Stimulated activated CD4-positive, alpha-beta T cell treated with anti-CD3 and anti-CD28 coated beads, Interleukin-12 subunit alpha, Interleukin-12 subunit beta, amount 100 ng/mL, for 48 hours (primary cell): Measurements from ENCODE around the gene FCGBP.
"Not testable (repeated sequence)": the region's sequence is repeated elsewhere in the genome, so short reads cannot be mapped to it uniquely, and the experiment has no call there.

Experiments used
- DNase-seq, 3 donors: peaks; one replicate each; pipeline ENCODE4 v3.0.0-alpha.2; 2020; ENCODE audit warnings: low read depth in 2 of 3, low spot score in 1 of 3

FCGBP gene

GRCh38 chr19:39919976-39920375, 14.5 kb downstream of the FCGBP start:
- DNase-seq = no peak

GRCh38 chr19:39918183-39918651, 16.2 kb downstream of the FCGBP start:
- DNase-seq = no peak

DNA sequence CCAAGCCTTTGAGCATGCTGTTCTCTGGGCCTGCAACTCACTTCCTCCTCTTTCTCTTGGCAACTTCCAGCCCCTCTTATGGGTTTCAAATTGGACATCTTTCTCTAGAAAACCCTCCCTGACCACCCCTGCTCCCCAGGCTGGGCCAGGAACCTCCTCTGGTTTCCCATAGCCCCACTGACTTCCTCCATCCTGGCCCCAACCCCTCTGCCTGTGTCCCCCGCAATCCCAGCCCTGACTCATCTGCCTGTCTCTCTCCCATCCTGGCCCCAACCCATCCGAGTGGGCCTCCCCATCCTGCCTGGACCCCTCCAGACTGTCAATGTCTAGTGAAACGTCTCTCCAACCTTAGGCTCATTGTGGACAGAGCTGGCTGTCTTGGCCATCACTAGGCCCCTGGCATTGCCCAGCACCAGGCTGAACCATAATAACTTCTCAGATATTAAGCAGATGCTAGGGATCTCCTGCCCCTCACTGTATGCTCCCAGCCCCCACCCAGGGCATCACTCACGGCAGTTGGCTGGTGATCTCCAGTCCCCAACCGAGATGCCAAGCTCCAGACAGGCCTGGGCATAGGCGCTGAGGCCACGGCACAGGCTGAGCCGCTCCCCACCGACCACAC, 16.8 kb downstream of the FCGBP start:
- DNase-seq = no peak

DNA sequence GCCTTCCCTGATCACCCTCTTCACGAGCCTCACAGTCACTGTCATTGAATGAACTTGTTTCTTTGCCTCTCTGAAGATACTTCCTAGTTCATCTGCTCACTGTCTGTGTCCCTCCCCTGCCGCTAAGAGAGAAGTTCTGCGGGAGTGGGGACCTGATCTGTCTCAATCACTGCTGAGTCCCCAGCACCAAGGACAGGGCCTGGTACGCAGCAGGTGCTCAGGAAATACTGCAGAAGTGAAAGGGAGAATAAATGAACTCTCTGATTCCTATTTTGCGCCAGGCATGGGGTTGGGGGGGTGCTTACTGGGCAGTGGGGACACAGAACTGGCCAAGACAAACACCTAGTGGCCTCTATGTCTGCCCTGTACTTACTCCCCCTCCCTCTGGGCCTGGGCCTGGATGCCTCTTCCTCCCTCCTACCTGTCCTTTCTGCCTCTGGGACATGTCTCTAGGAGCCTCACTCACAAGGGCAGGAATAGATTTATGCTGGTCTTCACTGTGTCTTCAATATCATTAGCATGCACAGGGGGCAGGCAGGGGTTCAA, 17.5 kb downstream of the FCGBP start:
- DNase-seq = no peak

- DNase-seq = no peak
Observed at GRCh38 chr19:39916236-39916635, 18.2 kb downstream of the FCGBP start.

DNA sequence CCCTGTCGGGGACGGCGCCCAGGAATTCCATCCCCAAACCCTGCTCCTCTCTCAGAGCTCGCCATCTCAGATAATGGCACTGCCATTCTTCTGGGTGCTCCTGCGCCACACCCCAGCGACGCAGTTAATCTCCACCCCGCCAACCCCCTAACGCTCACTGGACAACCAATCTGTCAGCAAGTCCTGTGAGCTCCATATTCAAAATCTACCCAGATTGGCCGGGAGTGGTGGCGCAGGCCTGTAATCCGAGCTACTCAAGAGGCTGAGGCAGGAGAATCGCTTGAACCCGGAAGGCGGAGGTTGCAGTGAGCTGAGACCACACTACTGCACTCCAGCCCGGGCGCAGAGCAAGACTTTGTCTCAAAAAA, 18.6 kb downstream of the FCGBP start:
- no peak for DNase-seq

DNA sequence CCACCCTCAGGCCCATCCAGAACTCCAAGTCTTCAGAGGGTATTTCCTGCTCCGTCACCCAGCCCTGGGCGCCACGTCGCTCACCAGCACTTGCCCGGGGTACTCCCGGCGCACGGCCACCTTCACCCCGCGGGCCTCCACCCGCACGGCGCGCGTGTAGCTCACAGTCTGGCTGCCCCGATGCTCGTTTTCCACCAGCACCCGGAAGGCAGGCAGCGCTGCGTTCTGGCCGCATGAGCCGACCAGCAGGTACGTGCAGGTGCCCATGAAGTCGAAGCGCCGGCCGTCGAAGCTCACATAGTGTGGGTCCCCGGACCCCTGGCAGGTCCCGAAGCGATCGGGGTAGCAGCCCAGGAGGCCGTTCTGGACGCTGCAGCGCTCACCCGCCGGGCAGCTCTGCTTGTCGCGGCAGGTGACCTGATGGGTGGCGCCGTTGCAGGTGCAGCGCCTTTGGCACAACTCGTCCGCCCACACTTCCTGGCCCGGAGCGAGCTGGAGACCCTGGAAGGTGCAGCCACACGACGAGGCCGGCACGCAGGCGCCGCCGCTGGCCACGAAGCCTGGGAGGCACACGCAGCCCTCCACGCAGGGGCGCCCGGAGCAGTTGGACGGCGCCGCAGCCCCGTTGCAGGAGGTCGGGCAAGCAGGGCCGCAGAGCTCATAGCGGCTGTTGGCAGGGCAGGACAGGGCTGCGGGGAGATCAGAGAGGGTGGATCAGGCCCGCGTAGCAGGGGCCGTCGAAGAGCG, 19.2 kb downstream of the FCGBP start:
- DNase-seq = no peak

DNA sequence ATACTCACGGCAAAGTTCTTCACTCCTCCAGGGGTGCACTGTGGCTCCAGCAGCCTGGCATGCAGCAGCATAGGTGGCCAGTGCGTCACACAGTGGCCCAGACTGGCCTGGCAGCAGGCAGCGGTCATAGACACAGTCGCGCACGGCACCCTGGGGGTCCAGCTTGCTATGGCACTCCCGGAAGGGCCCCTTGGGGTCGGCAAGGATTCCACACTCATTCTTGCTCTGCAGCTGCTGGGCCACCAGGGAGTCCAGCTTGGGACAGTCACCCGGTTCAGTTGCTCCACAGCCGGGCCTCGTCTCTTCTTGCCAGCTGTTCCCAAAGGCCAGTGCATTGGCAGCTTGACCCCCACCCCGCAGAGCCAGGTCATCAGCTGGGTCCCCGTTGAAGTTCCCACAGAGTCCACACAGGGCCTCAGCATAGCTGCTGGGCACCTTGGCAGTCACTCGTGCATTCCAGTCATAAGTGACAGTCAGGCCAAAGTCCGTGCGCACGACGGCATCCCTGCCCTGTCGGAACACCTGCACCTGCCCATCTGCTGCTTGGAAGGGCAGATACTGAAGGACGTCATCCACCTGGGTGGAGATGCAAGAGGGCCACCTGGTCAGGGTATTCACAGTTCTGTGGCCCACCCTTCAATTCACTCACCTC, 20.6 kb downstream of the FCGBP start:
- DNase-seq = no peak

DNA sequence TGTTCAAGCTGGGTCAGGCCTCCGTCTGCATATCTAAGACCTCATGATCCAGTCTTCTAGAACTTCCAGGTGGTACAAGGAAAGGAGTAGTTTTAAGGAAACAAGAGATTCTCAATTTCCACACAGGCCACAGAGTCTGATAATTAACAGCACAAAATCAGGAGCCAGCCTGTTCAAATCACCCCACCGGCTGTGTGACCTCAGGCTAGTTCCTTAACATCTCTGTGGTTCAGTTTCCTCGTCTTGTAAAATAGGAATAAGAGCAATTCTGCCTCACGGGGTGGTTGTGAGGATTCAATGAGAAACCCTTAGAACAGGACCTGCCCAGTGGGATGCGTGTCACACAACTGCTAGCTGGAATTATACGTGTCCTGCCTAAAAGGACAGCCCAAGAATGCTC, 25.6 kb downstream of the FCGBP start:
- no peak for DNase-seq

- DNase-seq = no peak
Observed at GRCh38 chr19:39906820-39907611, 27.4 kb downstream of the FCGBP start.

DNA sequence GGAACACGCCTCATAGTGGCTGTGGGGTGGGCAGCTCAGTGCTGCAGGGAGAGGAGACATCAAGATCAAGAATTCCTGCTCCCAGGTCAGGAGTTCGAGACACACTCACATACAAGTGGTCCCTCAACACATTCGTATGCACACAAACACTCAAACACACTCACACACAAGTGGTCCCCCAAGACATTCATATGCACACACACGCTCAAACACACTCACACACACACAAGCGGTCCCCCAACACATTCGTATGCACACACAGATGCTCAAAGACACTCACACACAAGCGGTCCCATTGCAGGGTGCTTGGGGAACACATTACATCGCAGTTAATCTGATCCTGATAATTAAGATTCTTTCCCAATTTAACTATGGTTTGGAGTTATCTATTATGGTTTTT, 28.2 kb downstream of the FCGBP start:
- DNase-seq = no peak

DNA sequence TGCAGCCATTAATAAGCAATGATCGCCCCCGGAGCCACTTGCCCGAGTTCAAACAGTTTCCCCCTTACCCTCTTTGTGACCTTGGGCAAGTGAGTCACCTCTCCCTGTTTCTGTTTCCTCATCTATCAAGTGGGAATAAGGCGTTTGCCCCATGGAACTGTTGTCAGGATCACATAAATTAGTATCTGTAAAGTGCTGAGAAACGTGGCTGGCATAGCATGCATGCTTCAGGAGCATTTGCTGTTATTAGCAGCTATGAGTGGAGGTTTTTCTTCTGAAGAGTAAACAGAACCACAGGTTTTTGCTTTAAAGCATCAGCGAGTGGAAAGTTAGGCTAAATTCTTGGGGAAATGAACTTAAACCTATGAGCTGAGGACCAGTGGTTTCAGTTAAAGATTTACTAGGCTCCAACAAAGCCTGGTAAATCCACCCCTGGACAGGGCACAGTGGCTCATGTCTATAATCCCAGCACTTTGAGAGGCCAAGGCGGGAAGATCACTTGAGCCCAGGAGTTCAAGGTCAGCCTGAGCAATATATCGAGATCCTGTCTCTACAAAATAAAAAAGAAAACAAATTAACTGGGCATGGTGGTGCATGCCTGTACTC, 30.8 kb downstream of the FCGBP start:
- DNase-seq = not testable (repeated sequence)

DNA sequence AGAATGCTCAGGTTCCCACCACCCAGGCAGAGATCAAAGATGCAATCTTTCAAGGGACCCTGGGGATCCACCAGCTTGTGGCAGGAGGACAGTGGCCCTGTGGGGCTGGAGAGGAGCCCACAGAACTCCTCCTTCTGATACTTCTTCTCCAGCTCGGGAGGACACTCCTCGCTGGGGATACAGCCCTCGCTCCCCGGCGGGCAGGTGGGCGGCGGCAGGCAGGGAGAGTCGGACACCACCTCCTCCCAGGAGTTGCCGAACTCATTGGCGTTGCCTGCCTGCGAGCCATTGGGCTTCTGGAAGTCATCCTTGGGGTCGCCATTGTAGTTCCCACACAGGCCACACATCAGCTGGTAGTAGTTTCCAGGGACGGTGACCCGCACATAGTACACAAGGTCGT, 32.1 kb downstream of the FCGBP start:
- DNase-seq = not testable (repeated sequence)

GRCh38 chr19:39901681-39902080, 32.8 kb downstream of the FCGBP start:
- not testable (repeated sequence) for DNase-seq

DNA sequence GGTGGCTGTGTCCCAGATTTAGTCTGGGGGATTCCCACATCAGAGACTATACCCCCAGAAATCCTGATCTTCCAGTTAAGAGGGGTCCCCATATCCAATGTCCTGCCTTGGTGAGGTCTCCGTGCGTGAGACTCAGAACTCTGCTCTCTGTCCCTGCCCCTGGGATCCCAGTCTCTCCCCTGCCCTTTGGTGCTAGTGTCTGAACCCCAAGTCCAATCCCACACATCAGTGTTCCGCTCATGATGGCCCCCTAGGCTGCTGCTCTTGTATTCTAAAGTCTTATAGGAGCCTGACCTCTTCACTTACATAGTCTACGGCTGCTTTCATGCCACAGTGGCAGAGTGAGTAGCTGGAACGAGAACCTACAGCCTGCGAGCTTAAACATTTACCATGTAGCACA, 35.6 kb downstream of the FCGBP start:
- not testable (repeated sequence) for DNase-seq

DNA sequence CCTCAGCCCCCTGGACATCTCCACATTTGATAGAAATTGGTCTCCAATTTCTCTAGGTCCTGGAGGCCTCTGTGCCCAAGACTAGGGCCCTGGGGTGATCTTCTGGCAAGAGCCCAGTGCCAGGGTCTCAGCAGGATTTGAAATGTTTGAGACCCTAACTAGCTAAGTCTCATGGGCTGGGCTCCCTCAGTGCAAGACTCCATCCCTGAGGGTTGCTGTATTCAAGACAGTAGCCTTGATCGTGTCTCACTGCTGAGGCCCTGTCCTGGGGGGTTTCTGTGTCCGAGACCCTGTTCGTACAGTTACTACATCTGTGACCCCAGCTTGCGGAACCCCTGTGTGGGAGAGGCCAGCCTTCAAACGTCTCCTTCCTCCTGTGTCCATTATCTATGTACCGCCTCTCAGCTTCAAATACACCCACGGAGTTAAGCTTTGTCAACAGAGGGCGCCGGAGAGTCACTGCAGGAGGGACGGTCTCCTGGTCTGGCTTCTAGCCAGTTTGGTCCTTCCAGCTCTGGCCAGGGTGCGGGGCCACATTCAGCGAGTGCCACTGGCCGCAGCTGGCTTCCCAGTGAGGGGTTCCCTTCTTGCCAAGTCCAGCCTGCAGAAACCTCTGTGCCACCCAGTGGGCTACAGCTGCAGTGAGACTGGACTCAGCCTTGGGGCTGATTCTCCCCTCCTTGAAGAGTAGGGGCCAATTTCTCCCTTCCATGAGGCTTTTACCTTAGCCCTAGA, 36.8 kb downstream of the FCGBP start:
- peak in 2 of 3 donors; percentile 18 to 58 for DNase-seq

DNA sequence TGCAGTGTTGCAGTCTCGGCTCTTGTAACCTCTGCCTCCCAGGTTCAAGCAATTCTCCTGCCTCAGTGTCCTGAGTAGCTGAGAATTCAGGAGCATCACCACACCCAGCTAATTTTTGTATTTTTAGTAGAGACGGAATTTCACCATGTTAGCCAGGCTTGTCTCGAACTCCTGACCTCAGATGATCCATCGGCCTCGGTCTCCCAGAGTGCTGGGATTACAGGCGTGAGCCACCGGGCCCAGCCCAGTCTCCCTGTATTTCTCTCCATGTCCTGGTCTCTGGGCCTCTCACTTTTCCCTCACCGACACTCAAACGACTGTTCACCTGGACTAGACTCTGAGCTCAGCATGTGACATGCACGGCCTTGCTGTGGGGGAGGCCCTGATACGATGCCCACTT, 39.3 kb downstream of the FCGBP start:
- not testable (repeated sequence) for DNase-seq

- not testable (repeated sequence) for DNase-seq
Observed at GRCh38 chr19:39894236-39894606, 40.2 kb downstream of the FCGBP start.

- not testable (repeated sequence) for DNase-seq
Observed at GRCh38 chr19:39893366-39894235, 40.8 kb downstream of the FCGBP start.
